KMS-11 (cell line): Measurements from ENCODE around the gene RAD51B.

Experiments
- H2AFZ ChIP-seq: fragments of 200-600 bp; sonication (generic); 2 replicates; pipeline ENCODE4 v1.6.1; 2016; ENCODE audit warnings: antibody characterized with exemption, mixed run types, low read depth
- H3K27ac ChIP-seq: fragments of 200-600 bp; sonication (generic); 2 replicates; pipeline ENCODE4 v1.6.1; 2016; ENCODE audit warnings: mild to moderate bottlenecking, mixed run types
- H3K27me3 ChIP-seq: fragments of 200-600 bp; sonication (generic); 2 replicates; pipeline ENCODE4 v1.6.1; 2017; ENCODE audit warnings: mild to moderate bottlenecking, low read depth, mixed run types, moderate library complexity; ENCODE audit not compliant: insufficient read depth
- H3K36me3 ChIP-seq: fragments of 200-600 bp; sonication (generic); 2 replicates; pipeline ENCODE4 v1.6.1; 2017; ENCODE audit warnings: mild to moderate bottlenecking, mixed run types; ENCODE audit not compliant: insufficient read depth
- H3K4me1 ChIP-seq: fragments of 200-600 bp; sonication (generic); 2 replicates; pipeline ENCODE4 v1.6.1; 2016; ENCODE audit warnings: mild to moderate bottlenecking, low read depth, mixed run types; ENCODE audit not compliant: poor library complexity, severe bottlenecking
- H3K4me2 ChIP-seq: fragments of 200-600 bp; sonication (generic); 2 replicates; pipeline ENCODE4 v1.7.0; 2016; ENCODE audit warnings: mild to moderate bottlenecking, mixed run types
- H3K4me3 ChIP-seq: fragments of 200-600 bp; sonication (generic); IDR thresholded peaks from 2 replicates; pipeline ENCODE4 v1.6.1; 2017; ENCODE audit warnings: low read depth, low read length, mixed read lengths; ENCODE audit not compliant: insufficient read depth
- H3K79me2 ChIP-seq: fragments of 200-600 bp; sonication (generic); 2 replicates; pipeline ENCODE4 v1.6.1; 2016; ENCODE audit warnings: low read depth, mixed run types; ENCODE audit not compliant: insufficient read depth
- H3K9ac ChIP-seq: fragments of 200-600 bp; sonication (generic); 2 replicates; pipeline ENCODE4 v1.6.1; 2016; ENCODE audit warnings: mild to moderate bottlenecking, mixed run types
- H4K20me1 ChIP-seq: fragments of 200-600 bp; sonication (generic); 2 replicates; pipeline ENCODE4 v1.6.1; 2016; ENCODE audit warnings: mild to moderate bottlenecking, mixed run types; ENCODE audit not compliant: insufficient read depth
- TF ChIP-seq, protein P1 (sequence below): fragments of 200-600 bp; sonication (generic); conservative IDR thresholded peaks from 2 replicates; pipeline ENCODE4 v1.6.1; 2017; ENCODE audit warnings: low read depth, mild to moderate bottlenecking, antibody characterized with exemption, low read length, moderate library complexity, mixed read lengths

The RAD51B gene

GRCh38 chr14:68234101-68234905, 414.7 kb downstream of the RAD51B start:
- peak overlapping the region; percentile 99 for H3K27ac ChIP-seq

GRCh38 chr14:68235011-68235410, 415.4 kb downstream of the RAD51B start:
- Histone ChIP-seq H3K4me1 (peaks cover 80% of the 10 kb centered on the region), H4K20me1 (no peaks in the 10 kb centered on the region)
- TF ChIP-seq, protein P1, sequence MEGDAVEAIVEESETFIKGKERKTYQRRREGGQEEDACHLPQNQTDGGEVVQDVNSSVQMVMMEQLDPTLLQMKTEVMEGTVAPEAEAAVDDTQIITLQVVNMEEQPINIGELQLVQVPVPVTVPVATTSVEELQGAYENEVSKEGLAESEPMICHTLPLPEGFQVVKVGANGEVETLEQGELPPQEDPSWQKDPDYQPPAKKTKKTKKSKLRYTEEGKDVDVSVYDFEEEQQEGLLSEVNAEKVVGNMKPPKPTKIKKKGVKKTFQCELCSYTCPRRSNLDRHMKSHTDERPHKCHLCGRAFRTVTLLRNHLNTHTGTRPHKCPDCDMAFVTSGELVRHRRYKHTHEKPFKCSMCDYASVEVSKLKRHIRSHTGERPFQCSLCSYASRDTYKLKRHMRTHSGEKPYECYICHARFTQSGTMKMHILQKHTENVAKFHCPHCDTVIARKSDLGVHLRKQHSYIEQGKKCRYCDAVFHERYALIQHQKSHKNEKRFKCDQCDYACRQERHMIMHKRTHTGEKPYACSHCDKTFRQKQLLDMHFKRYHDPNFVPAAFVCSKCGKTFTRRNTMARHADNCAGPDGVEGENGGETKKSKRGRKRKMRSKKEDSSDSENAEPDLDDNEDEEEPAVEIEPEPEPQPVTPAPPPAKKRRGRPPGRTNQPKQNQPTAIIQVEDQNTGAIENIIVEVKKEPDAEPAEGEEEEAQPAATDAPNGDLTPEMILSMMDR = no peak

More at GRCh38 chr14:68234101-68234905, 414.7 kb downstream of the RAD51B start:
- Histone ChIP-seq H3K36me3 (no peaks in the 10 kb centered on the region), H3K9ac (no peak overlapping the region), H4K20me1 (no peaks in the 10 kb centered on the region), H3K4me1 (peaks cover 80% of the 10 kb centered on the region), H3K79me2 (no peaks in the 10 kb centered on the region), H3K4me2 (peak overlapping the region; percentile 46; the same call in 1 of the 2 replicates), H3K4me3 (no peak overlapping the region), H2AFZ (no peak overlapping the region), H3K27me3 (no peaks in the 10 kb centered on the region)
- TF ChIP-seq, protein P1 = no peak

DNA sequence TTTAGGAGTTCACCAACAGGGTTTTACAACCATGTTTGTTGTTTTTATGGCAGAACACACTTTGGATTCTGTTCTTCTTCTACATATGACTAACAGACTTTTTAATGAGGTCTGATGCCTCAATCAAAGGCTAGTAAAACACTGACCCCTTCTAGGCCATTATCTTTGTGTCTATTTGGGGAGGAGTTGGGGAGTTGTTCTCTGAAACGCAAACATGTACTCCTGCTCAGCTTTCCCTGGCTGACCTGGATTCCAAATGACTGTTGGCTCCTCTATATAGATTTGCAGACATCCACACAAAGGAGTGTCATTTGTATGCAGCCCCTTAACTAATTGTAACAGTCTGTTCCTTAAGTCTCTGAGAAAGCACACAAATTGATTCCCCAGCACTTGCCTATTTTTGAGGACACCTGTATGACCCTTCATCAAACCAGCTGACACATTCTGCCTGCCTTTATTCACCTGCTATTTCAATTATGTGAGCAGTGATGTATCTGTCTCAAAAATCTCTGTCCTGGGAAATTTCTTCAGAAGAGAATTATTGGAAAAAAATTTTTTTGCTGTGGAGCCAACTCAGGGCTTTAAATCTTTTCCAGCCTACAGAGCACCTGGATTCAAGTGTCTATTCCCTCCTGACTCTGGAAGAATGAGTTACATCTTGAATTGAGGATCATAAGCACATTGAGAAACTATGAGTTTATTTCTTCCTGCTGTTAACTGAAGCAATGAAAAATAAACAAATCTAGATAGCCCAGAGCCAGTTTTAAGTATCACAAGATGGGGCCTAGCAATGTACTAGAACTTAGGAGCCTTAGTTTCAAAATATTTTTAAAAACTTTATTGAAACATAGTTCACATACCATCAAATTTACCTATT, 417.2 kb downstream of the RAD51B start:
- Histone ChIP-seq H3K36me3 (no peaks in the 10 kb centered on the region), H3K27me3 (no peaks in the 10 kb centered on the region), H3K4me1 (peaks cover 64% of the 10 kb centered on the region), H3K9ac (no peak overlapping the region), H3K4me3 (no peak overlapping the region), H3K79me2 (no peaks in the 10 kb centered on the region), H4K20me1 (no peaks in the 10 kb centered on the region), H2AFZ (no peak overlapping the region), H3K27ac (no peak overlapping the region), H3K4me2 (no peak overlapping the region)
- TF ChIP-seq, protein P1 = no peak

More at GRCh38 chr14:68235011-68235410, 415.4 kb downstream of the RAD51B start:
- Histone ChIP-seq H3K27ac (peak overlapping the region; percentile 99; the same call in 1 of the 2 replicates), H3K4me3 (no peak overlapping the region), H3K4me2 (0 out of 2 replicates have a peak overlapping the region, but pooled peaks have one; percentile 9), H3K9ac (no peak overlapping the region), H3K36me3 (no peaks in the 10 kb centered on the region), H3K79me2 (no peaks in the 10 kb centered on the region), H2AFZ (no peak overlapping the region), H3K27me3 (no peaks in the 10 kb centered on the region)

- H3K79me2 ChIP-seq = no peaks in the 10 kb centered on the region
- H4K20me1 ChIP-seq = no peaks in the 10 kb centered on the region
- H3K27ac ChIP-seq = no peak overlapping the region
- H3K9ac ChIP-seq = no peak overlapping the region
- H3K4me2 ChIP-seq = no peak overlapping the region
- H3K27me3 ChIP-seq = no peaks in the 10 kb centered on the region
- no peak overlapping the region for H3K4me3 ChIP-seq
- peaks cover 50% of the 10 kb centered on the region for H3K4me1 ChIP-seq
- no peaks in the 10 kb centered on the region for H3K36me3 ChIP-seq
- no peak overlapping the region for H2AFZ ChIP-seq
- TF ChIP-seq, protein P1 = no peak
Measured at GRCh38 chr14:68238551-68238950, 419.0 kb downstream of the RAD51B start.
